HT1080 (cell line): ENCODE results near the gene INAFM2. TPM values are rescaled to one million over a fixed set of nuclear protein-coding genes. Genes with fewer than 3 reads are reported as not detected.

Source experiments
- DNase-seq: peaks from one replicate; pipeline ENCODE4 v3.0.0-alpha.2; 2015; ENCODE audit warnings: low read depth
- polyA plus RNA-seq, 2 experiments: library from polyadenylated mRNA; depleted of rRNA; stranded (reverse); fragments of >200 nt; gene quantifications; 2 replicates each; pipeline ENCODE4 v1.2.3, GENCODE V29; 2015
- total RNA-seq: library from RNA; depleted of rRNA; stranded (reverse); fragments of >200 nt; shearing (Covaris generic); gene quantifications from 2 replicates; pipeline ENCODE4 v1.2.3, GENCODE V29; 2014; rRNA removed

The INAFM2 gene
- 23.9 and 28.7 TPM in 2 replicates for total RNA-seq
- 22.9 and 26.2 TPM in 2 replicates for polyA plus RNA-seq (2015; cell fraction: cytosol; rRNA removed)
- 19.3 and 24.8 TPM in 2 replicates for polyA plus RNA-seq (2015; cell fraction: nucleus; rRNA removed)

DNA sequence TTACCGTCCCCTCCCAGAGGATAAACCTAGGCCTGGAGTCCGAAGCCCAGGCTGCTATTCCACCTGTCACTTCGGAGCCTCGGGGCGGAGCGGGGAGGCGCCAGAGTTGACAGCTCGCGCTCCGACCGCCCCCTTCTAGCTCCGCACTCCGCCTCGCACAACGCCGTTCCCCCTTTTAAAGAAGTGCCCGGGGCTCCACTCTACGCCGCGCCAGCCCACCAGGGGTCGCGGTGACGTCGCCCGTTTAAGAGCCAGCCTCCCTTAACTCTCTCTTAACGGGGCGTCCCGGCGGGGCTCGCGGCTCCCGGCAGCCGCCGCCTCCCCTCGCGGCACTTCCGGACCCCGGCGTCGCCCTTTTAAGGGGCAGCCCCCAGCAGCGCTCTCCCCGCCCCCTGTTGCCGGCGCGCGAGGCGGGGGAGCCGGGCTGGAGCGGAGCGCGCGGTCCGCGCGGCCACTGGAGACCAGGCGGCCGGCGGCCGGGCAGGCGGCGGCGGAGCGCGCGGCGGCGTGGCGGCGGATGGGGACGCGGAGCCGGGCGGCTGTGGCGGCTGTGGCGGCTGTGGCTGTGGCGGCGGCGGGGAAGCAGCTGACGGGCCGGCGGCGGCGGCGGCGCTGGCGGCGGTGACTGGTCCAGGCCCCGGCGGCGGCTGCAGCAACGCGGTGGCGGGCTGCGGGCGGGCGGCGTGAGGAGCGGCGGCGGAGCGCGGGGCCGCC, at the start of gene INAFM2:
TSS of gene INAFM2 (plus strand) at position 454 of the 714 bp plus-strand sequence. CDS start 364 bp downstream, outside the sequence.
- DNase-seq = peak; percentile 95

DNA sequence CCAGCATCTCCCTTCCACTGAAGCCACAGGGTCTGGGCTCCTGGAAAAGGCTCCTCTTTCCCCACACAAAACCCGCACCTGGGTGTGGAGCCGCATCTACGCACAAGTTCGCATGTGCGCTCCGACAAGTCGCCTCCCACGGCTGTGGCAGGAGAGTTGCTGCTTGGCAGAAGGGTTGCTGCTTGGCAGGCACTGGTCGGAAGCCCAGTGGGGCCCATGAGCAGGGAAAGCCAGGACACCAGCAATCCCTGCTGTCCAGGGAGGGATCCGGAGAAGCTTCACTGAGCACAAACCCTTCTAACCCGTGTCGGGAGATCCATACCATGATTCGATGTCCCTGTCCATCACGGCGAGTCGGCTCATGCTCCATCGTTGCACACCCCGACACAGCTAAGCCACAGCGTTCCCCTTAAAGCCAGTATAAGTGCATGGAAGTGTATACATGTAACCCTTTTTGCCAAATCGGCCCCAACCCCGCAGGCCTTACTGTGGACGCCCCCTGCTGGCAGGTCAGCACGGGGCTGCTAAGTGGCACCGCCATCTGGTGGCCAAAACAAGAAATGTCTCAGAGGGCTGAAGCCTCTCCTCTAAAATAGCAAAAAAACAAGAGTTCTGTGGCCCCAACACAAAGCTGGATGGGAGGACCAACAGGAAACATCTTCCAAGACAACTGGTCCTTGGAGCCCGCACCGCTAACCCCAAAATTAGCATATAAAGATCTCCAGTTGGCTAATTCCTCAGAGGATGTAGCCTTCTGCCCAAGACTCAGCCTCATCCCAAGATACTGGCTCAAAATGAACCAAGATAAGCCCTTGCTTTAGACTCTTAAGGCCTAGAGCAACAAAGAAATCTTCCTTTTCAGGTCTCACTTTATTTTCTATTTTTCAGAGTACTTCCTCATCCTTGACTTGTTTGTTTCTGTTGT, 48.9 kb upstream of the INAFM2 start:
- peak; percentile 80 for DNase-seq

DNA sequence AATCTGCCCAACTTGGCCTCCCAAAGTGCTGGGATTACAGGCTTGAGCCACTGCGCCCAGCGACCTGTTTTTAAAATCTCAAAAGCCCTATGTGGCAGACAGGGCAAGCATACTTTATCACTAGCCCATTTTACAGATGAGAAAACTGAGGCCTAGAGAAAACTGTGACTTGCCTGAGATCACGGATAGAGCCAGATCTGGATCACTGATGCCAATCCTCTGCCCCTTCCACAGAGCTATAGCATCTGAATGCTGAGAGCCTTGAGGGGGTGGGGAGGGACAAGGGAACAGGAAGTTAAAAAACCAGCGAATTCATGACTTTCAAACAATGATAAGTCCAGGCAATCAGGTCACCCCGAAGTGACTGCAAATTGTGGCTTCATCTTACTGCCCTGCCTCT, 48.0 kb upstream of the INAFM2 start:
- no peak for DNase-seq

DNA sequence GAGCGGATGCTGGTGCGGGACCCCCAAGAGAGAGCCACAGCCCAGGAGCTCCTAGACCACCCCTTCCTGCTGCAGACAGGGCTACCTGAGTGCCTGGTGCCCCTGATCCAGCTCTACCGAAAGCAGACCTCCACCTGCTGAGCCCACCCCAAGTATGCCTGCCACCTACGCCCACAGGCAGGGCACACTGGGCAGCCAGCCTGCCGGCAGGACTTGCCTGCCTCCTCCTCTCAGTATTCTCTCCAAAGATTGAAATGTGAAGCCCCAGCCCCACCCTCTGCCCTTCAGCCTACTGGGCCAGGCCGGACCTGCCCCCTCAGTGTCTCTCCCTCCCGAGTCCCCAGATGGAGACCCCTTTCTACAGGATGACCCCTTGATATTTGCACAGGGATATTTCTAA, 47.5 kb upstream of the INAFM2 start:
- no peak for DNase-seq

DNA sequence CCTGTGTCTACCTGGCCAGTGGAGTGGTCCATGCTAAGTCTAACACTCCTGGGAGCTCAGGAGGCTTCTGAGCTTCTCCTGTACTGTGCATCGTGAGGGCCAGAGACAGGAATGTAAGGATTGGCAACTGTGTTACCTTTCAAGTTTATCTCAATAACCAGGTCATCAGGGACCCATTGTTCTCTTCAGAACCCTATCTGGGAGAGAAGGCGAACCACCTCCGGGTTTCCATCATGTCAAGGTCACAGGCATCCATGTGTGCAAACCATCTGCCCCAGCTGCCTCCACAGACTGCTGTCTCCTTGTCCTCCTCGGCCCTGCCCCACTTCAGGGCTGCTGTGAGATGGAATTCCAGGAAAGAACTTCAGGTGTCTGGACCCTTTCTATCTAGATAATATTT, 46.6 kb upstream of the INAFM2 start:
- DNase-seq = no peak

DNA sequence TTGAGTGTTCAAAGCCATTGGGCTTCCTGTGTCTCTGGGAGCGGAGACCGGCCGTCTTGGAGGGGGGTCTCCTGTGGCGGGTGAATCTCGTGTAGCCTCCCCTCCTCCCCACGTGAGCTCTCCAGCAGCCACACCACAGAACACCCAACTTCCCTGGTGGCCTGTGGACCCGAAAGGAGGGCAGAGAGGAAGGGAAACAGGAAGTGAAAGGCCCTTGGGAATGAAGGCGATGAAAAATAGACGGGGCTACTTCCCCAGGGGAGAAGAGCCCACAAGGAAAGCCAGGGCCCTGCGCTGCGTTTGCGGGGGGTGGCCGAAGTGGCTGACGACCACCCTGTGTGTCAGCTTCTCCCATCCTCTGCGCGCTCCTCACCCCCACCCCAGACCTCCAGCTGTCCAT, 46.0 kb upstream of the INAFM2 start:
- no peak for DNase-seq

DNA sequence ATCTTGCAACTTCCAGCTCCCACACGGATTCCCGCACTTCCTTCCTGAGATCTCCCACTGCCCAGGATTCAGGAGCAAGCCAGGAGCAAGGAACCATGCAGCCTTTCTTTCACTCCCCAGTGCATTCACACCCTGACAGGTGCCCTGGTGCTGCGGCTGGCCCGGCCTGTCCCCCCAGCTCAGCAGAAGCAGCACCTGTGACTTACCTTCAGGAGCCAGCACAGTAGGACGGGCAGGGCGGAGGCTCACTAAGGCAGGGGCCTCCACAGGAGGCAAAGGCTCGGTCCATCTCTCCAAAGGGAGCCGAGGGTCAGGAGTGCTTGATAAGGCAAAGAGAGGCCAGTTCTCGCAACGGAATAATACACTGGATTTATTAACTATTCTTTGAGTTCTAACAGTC, 45.5 kb upstream of the INAFM2 start:
- no peak for DNase-seq

DNA sequence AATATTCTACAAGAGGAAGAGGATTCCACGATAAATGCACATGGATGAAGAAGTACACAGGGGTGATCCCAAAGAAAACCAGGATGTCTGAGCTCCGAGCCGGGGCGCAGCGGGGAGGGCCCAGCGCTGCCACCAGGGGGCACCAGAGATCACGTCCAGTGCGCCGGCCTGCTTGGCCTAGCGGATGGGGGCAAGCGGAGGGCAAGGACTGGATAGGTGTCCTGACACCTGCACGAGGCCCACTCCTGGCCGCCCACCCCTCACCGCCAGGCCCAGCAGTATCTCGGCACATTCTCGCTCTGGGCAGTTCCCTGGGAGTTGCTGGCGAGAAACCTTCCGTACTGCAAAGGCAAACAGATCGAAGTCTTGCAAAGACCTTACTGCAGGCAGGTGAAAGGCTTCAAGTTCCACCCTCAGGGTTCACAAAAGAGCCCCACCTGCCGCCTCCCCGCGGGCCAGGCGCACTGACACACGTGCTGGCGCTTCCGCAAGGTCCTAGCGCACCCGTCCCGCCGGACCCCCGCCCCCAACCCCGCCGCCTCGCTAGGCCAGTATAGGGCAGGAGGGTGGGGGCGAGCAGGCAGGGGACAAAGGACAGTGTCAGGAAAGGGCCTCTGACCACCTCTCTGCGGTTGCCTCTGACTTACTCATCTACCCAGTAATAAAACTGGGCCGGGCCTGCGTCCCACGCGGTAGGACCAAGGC, 43.9 kb upstream of the INAFM2 start:
- peak; percentile 47 for DNase-seq

DNA sequence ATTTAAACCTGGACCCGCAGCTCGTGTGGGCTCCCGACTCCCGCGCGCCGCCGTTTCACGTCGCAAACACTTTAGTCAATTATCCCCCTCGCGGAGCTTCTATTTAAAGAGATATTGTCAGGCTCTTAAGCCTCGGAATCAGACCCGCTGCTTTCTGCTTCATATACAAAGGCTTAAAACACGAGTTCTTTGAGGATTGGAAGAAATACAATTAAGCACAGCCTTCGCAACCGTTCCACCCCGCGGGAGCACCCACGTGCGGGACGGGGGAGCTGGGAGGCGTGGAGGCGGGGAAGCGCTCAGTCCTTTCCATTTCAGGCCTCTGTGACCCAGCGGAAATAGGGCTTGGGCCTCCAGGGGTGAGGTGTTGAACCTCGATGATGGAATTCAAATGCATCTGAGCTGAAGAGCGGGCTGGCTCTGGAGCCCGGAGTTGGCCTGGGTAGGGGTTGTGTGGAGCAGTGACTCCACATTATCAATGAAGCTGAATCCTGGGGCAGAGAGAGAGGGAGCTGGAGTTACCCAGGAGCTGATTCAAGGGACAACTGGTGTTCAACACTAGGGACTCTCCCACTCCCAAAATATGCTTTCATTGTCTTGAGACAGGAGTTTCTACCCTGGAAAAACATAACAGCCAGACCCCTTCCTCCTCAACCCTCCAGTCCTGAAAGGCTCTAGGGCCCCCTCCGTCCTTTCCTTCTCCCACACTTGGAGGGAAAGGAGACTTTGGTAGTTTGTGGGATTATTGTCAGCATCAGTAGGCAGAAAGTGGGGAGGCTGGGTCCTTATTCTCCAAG, 43.0 kb upstream of the INAFM2 start:
- DNase-seq = no peak

DNA sequence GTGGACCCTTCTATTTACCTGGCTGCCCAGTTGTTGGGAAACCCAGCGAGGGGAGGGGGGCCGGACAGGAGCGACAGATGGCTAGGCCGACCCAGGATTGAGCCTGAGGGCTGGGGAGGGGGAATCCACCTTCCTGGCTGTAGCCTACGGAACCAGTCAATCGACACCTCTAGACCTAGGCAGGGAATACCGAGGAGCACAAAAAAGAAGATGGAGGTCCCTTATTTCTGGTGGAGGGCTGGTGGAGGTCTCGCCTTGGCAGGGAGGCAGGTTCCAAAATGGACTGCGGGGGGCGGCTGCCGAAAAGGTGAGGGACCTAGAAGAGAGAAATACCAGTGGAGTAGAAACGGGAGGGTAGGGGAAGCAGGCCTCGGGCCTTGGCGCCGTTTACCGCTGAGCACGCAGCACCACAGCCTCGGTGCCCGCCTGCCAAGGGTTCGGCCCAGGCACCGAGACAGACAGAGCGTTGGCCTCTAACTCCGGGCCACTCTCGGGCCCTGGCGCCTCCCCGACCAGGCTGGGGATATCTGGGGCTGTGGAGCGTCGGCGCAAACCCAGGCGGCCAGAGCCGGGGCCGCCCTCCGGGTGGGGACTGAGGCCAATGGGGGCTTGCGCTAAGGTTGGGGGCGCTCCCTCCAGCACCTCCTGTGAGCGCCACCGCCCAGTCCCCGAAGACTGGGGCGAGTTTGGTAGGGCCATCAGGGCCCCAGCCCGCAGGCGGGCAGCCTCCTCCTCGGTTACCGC, 42.3 kb upstream of the INAFM2 start:
- no peak for DNase-seq

DNA sequence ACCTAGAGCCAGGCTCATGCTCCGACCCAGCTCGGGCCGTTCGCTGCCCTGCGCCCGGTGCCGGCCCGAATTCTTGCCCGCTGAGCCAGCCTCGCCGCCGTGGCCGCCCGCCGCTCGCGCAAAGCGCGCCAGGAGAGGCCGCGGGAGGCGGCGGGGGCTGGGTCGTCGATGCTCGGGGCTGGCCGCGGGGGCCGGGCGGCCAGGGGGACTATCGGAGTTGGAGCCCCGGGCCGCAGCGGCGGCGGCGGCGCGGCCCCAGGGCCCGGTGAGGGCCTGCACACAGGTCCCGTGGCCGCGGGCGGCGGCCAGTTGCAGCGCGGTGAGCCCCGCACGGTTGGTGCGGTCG, 41.7 kb upstream of the INAFM2 start:
- DNase-seq = no peak

DNA sequence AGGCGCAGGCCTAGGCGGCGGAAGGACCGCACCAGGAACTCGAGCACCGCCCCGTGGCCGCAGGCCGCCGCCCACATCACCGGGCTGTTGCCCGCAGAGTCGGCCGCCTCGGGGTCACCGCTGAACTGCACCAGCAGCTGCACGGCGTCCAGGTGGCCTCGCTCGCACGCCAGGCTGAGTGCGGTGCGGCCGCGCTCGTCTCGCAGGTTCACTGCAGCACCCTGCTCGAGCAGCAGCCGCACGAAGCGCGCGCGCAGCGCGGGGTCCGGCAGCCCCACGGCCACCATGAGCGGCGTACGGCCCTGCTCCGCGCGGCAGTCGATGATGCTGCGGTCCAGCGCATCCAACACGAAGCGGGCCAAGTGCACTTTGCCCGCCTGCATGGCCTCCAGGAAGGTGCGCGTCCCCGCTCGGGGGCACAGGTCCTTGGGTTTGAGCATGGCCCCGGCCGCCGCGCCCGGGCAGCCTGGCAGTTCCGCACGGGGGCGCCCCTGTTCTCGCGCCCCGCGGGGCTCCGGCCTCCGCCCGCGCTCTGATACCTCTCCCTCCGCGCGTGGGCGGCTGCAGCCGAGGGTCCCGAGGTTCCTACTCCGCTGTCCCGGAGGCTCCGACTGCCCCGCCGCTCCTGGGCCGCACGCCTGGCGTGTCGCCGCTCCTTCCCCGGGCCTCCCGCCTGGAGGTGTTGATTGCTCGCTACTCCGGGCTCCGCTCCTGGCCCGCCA, 41.2 kb upstream of the INAFM2 start:
- DNase-seq = no peak

DNA sequence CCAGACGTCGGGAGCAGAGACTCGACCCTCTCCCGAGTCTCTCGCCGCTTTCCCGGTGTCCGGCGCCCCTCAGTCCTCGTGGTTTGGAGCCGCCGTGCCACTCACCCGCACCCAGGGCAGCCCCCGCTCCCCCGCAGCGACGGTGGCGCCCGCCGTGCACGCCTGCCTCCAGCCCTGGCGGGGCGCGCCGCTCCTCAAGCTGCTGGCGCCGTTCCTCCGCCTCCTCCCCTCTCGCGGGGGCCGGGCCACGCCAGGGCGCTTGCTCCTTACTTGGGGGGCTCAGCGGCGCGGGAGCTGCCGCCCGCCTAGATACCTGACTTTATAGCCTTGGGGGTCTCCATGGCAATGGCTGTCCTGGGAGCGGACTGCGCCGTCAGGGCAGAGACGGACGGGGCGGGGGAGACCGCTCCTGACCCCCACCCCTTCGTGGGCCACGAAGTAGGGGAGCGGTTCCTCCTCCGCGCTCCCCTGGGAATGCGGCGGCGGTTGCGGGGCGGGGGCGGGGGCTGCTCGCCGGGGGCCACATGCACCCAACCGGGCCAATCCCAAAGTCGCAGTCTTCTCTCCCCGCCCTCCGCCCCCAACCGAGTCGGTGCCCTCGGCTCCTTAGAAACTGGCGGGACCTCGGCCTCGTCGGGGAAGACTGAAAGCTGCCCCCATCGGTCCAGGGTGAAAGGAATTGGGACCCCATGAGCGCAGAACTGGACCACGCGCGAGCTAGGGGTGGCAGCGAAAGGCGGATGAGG, 40.5 kb upstream of the INAFM2 start, which contains the start of gene ANKRD63:
TSS of gene ANKRD63 (minus strand) at position 196 of the 746 bp plus-strand sequence. CDS start 478 bp downstream, outside the sequence.
- no peak for DNase-seq

DNA sequence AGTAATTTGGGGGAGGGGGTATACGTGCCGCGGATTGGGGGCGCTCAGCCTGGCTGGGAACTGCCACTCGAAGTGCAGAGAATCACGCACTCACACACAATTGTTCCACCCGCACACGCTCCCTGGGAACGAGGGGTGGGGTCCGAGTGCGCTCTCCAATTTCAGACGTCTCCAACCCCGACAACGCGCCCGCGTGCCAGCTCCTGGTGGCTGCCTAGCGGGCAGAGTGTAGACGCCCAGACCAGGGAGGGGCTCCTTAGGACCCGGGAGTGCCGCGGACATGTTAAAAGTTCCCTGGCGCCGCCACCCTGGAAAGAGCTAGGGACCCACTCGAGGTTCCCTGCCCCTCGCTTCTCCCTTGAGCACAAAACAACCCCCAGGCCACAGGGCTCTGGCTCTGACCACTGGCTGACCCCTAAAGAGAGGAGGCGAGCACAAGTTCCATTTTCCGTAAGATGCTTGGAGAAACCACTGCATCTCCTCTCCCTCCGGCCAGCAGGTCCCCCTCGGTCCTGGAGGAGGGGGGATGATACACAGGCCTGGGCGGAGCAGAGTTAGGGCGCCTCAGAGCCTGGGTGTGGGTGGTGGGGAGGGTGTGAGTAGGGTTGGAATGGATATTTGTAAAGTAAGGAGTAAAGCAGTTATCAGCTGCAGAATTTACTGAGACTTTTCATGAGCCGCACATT, 39.7 kb upstream of the INAFM2 start:
- no peak for DNase-seq

DNA sequence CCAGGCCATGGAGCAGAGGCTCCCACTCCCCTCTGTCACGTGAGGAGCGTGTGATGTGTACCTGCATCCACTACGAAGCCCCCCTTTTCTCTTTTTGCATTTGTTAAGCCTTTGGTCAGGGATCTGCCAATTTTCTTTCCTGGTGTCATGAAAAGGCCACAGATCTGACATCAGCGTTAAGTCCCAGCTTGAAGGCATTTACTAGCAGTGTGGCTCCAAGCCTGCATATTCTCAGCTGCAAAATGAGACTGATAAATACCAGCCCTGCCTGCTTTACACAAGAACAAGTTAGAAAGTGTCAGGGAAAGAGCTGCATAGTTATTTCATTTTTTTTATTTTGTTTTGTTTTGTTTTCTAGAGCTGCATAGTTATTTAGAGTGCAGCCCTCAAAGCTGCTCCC, 38.3 kb upstream of the INAFM2 start:
- DNase-seq = no peak

DNA sequence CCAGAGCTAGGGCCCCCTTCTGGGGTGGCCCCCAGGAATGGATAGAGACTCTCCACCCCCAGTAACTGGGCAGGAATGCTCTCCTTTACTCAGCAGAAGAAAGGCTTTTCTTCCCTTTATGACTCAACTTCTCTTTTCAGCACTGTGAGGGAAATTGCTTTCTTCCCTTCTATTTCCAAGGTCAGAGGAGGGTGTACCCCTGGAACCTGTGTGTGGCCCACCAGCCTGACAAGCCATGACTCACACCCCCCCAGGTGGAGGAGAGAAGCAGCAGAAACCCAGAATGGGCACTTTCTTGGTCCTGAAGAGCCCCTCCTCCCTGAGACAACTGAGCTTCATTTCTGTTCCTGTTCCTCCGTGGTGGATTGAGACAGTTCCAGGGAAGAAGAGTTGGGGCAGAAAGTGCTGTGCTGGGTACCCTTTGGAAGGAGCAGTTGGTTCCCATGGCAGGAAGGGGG, 37.9 kb upstream of the INAFM2 start:
- no peak for DNase-seq

DNA sequence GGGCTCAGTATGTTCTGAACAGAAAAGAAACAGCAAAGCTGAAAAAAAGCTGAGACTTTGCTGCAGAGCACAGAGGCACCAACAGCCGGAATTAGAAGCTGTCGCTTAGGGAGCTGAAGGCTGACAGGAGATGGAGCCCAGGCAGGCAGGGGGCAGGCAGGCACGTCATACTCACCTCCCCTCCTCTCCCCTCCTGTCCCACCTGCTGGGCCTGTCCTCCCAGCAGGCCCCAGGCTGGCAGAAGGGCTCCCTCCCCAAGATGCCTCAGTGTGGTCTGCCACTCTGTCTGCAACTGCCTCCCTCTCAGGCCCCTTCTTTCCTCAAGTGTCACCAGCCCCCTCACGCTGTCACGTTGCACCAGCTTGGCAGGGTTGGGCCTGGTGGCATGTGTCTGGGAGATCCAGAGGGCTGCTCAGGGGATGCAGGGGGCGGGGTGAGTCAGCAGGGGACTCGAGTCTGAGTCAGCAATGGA, 37.4 kb upstream of the INAFM2 start:
- DNase-seq = no peak

DNA sequence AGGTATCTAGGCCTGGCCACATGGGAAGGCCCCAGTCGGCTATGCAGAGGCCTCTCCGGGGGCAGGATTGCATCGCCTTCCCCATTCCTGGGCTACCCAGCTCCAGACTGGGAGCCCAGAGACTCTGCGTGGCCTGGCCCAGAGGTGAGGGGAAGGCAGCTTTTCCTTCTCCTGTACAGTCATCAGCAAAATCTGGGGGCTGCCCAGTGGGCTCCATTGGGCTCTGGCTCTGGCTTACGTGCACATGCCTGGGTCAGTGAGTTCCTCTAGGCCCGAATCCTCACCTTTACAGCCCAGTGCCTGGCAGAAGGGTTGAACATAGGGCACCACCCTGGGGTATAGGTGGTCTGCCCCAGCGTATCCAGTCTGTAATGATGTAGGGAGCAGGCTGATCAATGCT, 36.7 kb upstream of the INAFM2 start:
- no peak for DNase-seq
